Activated CD4-positive, alpha-beta memory T cell treated with anti-CD3 and anti-CD28 coated beads for 36 hours (primary cell): ENCODE data around the gene ARF3. TPM values are rescaled to one million over a fixed set of nuclear protein-coding genes. Genes with fewer than 3 reads are reported as not detected.

Source experiments
- CTCF ChIA-PET: fragments of 350-600 bp; sonication (Branson Sonifier 250); formaldehyde crosslinking; loops from one replicate; lab custom pipeline; 2021; ENCODE audit warnings: antibody characterized with exemption, inconsistent platforms; lab: Charles Lee
- POLR2A ChIA-PET: fragments of 350-600 bp; sonication (Branson Sonifier 250); formaldehyde crosslinking; loops from one replicate; lab custom pipeline; 2021; ENCODE audit warnings: antibody characterized with exemption; lab: Charles Lee
- DNase-seq: peaks from one replicate; pipeline ENCODE4 v3.0.0-alpha.2; 2020
- H3K27ac Mint-ChIP-seq: one replicate; pipeline ENCODE4 v1.8.0; 2021; ENCODE audit warnings: mixed read lengths
- H3K27me3 Mint-ChIP-seq: one replicate; pipeline ENCODE4 v1.8.0; 2021; ENCODE audit warnings: mixed read lengths
- H3K36me3 Mint-ChIP-seq: one replicate; pipeline ENCODE4 v1.8.0; 2021; ENCODE audit warnings: mixed read lengths
- H3K4me1 Mint-ChIP-seq: one replicate; pipeline ENCODE4 v1.8.0; 2021; ENCODE audit warnings: low read depth, mixed read lengths
- H3K4me3 Mint-ChIP-seq: one replicate; pipeline ENCODE4 v1.8.0; 2021; ENCODE audit warnings: mild to moderate bottlenecking, mixed read lengths
- H3K9me3 Mint-ChIP-seq: one replicate; pipeline ENCODE4 v1.8.0; 2021; ENCODE audit warnings: mixed read lengths
- intact Hi-C: fragments of 100-400 bp; cut with micrococcal nuclease; formaldehyde crosslinking; loops from one replicate; pipeline ENCODE4 v1.15.1; 2023
- total RNA-seq, 2 experiments: library from RNA; stranded (reverse); gene quantifications; one replicate each; pipeline ENCODE4 v1.2.3, GENCODE V29; 2021

The ARF3 gene
- total RNA-seq, 2 experiments from 2014 or later, result 110 to 121 TPM

GRCh38 chr12:48894271-48894670 lies 63.0 kb downstream of the ARF3 start:
- intact Hi-C loops, result no loop called here
- Mint-ChIP-seq H3K36me3 (no peaks in the 10 kb centered on the region), H3K27ac (no peak overlapping the region), H3K4me1 (peaks cover 7% of the 10 kb centered on the region), H3K9me3 (no peaks in the 10 kb centered on the region), H3K4me3 (no peak overlapping the region), H3K27me3 (peaks cover 12% of the 10 kb centered on the region)
- DNase-seq, result no peak
- ChIA-PET CTCF (interaction anchor here (1.0 to 3.1 kb wide), 4 partner anchors 40 to 94 kb away, joined by 3 to 18 read pairs (median 4); partner anchors contain the start of genes DDX23 and WNT1), POLR2A (no interaction called here)

- ChIA-PET CTCF (interaction anchor here (0.6 to 5.3 kb wide), 33 partner anchors 9 to 353 kb away, joined by 3 to 204 read pairs (median 4); partner anchors contain the start of genes DDX23, FKBP11, RHEBL1 and RND1), POLR2A (interaction anchor here (0.8 to 2.4 kb wide), 4 partner anchors 25 to 44 kb away, joined by 3 to 18 read pairs (median 5); partner anchors contain the start of genes DDX23 and RND1)
- intact Hi-C loops, result loop anchor here (1.0 kb wide), 2 partner anchors 38 to 72 kb away; no protein-coding TSS in a partner anchor
- DNase-seq, result peak; percentile 87
- Mint-ChIP-seq H3K27me3 (peaks cover 12% of the 10 kb centered on the region), H3K36me3 (no peaks in the 10 kb centered on the region), H3K4me3 (peak overlapping the region; percentile 32), H3K27ac (no peak overlapping the region), H3K9me3 (no peaks in the 10 kb centered on the region), H3K4me1 (peaks cover 7% of the 10 kb centered on the region)
Observed at GRCh38 chr12:48890657-48891418, 66.4 kb downstream of the ARF3 start.

- intact Hi-C loops, result loop anchor here (1.0 kb wide), 2 partner anchors 36 to 70 kb away; no protein-coding TSS in a partner anchor
- no peaks in the 10 kb centered on the region for H3K36me3 Mint-ChIP-seq
Observed at GRCh38 chr12:48889679-48890078, 67.6 kb downstream of the ARF3 start.

More at GRCh38 chr12:48889679-48890078, 67.6 kb downstream of the ARF3 start:
- H3K9me3 Mint-ChIP-seq, result no peaks in the 10 kb centered on the region
- DNase-seq, result no peak
- H3K27ac Mint-ChIP-seq, result no peak overlapping the region
- H3K4me3 Mint-ChIP-seq, result no peak overlapping the region
- ChIA-PET POLR2A (interaction anchor here (1.4 to 2.4 kb wide), 2 partner anchors 24 to 37 kb away, joined by 7 to 18 read pairs; partner anchors contain the start of genes DDX23 and RND1), CTCF (interaction anchor here (0.6 to 5.3 kb wide), 22 partner anchors 7 to 1737 kb away, joined by 3 to 204 read pairs (median 4); partner anchors contain the start of genes DDX23, FKBP11, RHEBL1 and RND1)
- peaks cover 7% of the 10 kb centered on the region for H3K4me1 Mint-ChIP-seq
- peaks cover 12% of the 10 kb centered on the region for H3K27me3 Mint-ChIP-seq

Other genes starting within 250 kb of the ARF3 start
- gene CCNT1, start 240.8 kb downstream of the ARF3 start, total RNA-seq, result 10 to 100 TPM; 66.2 to 73.3 TPM
- gene ADCY6, start 168.4 kb downstream of the ARF3 start, total RNA-seq, result under 1 TPM; 0.15 to 0.21 TPM
- 10 to 100 TPM; 18.3 to 19.0 TPM for gene CACNB3, start 139.0 kb downstream of the ARF3 start, total RNA-seq
- 100 to 1,000 TPM; 119 to 121 TPM for gene DDX23, start 105.3 kb downstream of the ARF3 start, total RNA-seq
- gene RND1, start 91.6 kb downstream of the ARF3 start, total RNA-seq, result 1 to 10 TPM; 2.4 to 3.5 TPM
- gene FKBP11, start 32.0 kb downstream of the ARF3 start, total RNA-seq, result 10 to 100 TPM; 82.0 to 89.0 TPM
- gene WNT10B, start 14.2 kb upstream of the ARF3 start, total RNA-seq, result under 1 TPM; 0.10 to 0.21 TPM
- gene WNT1, start 20.8 kb upstream of the ARF3 start, total RNA-seq, result not detected
- gene DDN, start 41.9 kb upstream of the ARF3 start, total RNA-seq, result under 1 TPM; 0.22 to 0.26 TPM
- gene PRKAG1, start 61.3 kb upstream of the ARF3 start, total RNA-seq, result 10 to 100 TPM; 52.0 to 55.8 TPM
- gene KMT2D, start 103.3 kb upstream of the ARF3 start, total RNA-seq, result 10 to 100 TPM; 47.9 to 49.0 TPM
- 10 to 100 TPM; 15.6 to 16.1 TPM for gene RHEBL1, start 112.5 kb upstream of the ARF3 start, total RNA-seq
- gene DHH, start 137.3 kb upstream of the ARF3 start, total RNA-seq, result not detected
- 10 to 100 TPM; 55.0 to 59.1 TPM for gene LMBR1L, start 153.4 kb upstream of the ARF3 start, total RNA-seq
- 1,000 to 10,000 TPM; 2,573 to 2,575 TPM for gene TUBA1B, start 173.9 kb upstream of the ARF3 start, total RNA-seq
- 10 to 100 TPM; 86.4 to 88.7 TPM for gene TUBA1A, start 231.6 kb upstream of the ARF3 start, total RNA-seq